ENCODE measurements around the gene EME1.
"Not testable (repeated sequence)": the region's sequence is repeated elsewhere in the genome, so short reads cannot be mapped to it uniquely, and the experiment has no call there.

EME1 gene

DNA sequence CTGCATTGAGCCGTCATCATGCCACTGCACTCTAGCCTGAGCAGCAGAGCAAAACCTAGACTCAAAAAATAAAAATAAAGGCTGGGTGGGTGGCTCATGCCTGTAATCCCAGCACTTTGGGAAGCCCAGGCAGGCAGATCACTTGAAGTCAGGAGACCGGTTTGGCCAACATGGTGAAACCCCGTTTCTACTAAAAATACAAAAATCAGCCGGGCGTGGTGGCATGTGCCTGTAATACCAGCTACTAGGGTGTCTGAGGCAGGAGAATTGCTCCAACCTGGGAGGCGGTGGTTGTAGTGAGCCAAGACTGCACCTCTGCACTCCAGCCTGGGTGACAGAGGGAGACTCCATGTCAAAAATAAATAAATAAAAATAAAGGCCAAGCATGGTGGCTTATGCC is 55.1 kb downstream of the EME1 start:
- DNase-seq = not testable (repeated sequence)

DNA sequence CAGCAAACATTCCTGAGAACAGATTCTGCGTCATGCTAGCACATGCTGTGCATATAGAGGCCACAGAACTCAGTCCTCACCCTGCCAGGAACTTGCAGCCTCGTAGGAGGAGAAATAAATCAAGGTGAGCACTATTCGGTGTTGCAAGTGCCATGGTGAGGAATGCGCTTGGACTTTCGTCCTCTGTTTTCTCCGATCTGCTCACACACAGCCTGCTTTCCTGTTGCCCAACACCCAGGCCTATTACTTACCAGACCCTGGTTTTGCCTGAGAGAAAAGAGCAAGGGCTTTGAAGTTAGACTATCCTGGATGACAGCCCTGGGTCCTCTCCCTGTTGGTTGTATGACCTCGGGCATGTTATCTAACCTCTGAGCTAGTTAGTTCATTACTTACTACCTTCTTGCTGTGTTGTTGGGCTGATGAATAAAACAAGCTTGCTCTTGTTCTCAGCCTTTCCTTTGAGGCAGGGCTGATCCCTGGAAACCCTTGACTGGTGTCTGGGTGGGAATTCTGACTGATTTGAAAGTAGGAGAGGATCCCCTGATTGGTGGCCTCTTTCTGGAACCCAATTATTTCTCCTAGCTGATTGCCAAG is 55.9 kb downstream of the EME1 start:
- no peak for DNase-seq

DNA sequence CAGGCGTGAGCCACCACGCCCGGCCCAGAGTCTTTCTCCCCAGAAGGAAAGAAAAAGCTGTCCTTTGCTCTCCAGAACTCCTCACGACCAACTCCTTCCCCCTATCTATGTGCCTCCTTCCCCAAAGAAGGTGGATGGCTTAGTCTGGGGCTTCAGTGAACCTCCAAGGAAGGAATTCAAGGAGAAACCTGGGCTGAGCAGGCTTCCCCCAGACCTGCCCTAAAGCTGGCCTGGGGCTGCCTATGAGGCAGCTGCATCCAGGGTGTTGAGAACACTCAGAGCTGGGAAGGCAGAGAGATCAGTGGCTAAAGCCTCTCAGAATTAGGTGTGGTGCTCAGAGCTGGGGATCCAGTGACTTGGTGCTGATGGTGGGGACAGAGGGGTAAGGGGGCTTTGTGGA is 56.8 kb downstream of the EME1 start:
- DNase-seq = no peak
